T-helper 22 cell (primary cell): ENCODE measurements around the gene TMPRSS15.
"Not testable (repeated sequence)": the region's sequence is repeated elsewhere in the genome, so short reads cannot be mapped to it uniquely, and the experiment has no call there.

Experiments
- DNase-seq: peaks from one replicate; pipeline ENCODE4 v3.0.0-alpha.2; 2020; ENCODE audit warnings: low read depth

TMPRSS15 gene

GRCh38 chr21:18403735-18404450 lies at the start of gene TMPRSS15:
TMPRSS15 (minus strand) TSS chr21:18403785; CDS start chr21:18403622, 163 bp downstream.
- no peak for DNase-seq

- DNase-seq = no peak
These were observed 48.1 kb upstream of the TMPRSS15 start for GRCh38 chr21:18451670-18452069.

GRCh38 chr21:18449605-18450550 lies 46.3 kb upstream of the TMPRSS15 start:
- no peak for DNase-seq

- no peak for DNase-seq
These were observed 40.1 kb upstream of the TMPRSS15 start for GRCh38 chr21:18443701-18444100.

- DNase-seq = no peak
These were observed 39.5 kb upstream of the TMPRSS15 start for GRCh38 chr21:18443085-18443484.

GRCh38 chr21:18430341-18430740 lies 26.8 kb upstream of the TMPRSS15 start:
- no peak for DNase-seq

- no peak for DNase-seq
These were observed 20.7 kb upstream of the TMPRSS15 start for GRCh38 chr21:18424276-18424675.

- no peak for DNase-seq
These were observed 13.7 kb upstream of the TMPRSS15 start for GRCh38 chr21:18417141-18417790.

- DNase-seq = no peak
These were observed 8.0 kb upstream of the TMPRSS15 start for GRCh38 chr21:18411565-18411964.

- DNase-seq = no peak
These were observed 6.0 kb upstream of the TMPRSS15 start for GRCh38 chr21:18409579-18409978.

- DNase-seq = no peak
These were observed 4.7 kb downstream of the TMPRSS15 start for GRCh38 chr21:18398843-18399242.

GRCh38 chr21:18387994-18388393 lies 15.6 kb downstream of the TMPRSS15 start:
- no peak for DNase-seq

GRCh38 chr21:18384771-18385170 lies 18.8 kb downstream of the TMPRSS15 start:
- no peak for DNase-seq

GRCh38 chr21:18382934-18383619 lies 20.5 kb downstream of the TMPRSS15 start:
- DNase-seq = not testable (repeated sequence)

GRCh38 chr21:18382141-18382540 lies 21.4 kb downstream of the TMPRSS15 start:
- no peak for DNase-seq

GRCh38 chr21:18373606-18374005 lies 30.0 kb downstream of the TMPRSS15 start:
- DNase-seq = no peak

GRCh38 chr21:18370301-18370700 lies 33.3 kb downstream of the TMPRSS15 start:
- no peak for DNase-seq

- DNase-seq = no peak
These were observed 34.5 kb downstream of the TMPRSS15 start for GRCh38 chr21:18369115-18369514.

GRCh38 chr21:18368205-18368604 lies 35.4 kb downstream of the TMPRSS15 start:
- no peak for DNase-seq

GRCh38 chr21:18356801-18357200 lies 46.8 kb downstream of the TMPRSS15 start:
- DNase-seq = no peak

GRCh38 chr21:18354947-18355346 lies 48.6 kb downstream of the TMPRSS15 start:
- DNase-seq = no peak

GRCh38 chr21:18350216-18350615 lies 53.4 kb downstream of the TMPRSS15 start:
- no peak for DNase-seq
